Regular cardiac myocyte (primary cell): Measurements from ENCODE around the gene FAM221A. TPM values are rescaled to one million over a fixed set of nuclear protein-coding genes. Genes with fewer than 3 reads are reported as not detected.

Source experiments
- total RNA-seq: library from RNA; depleted of rRNA; stranded (reverse); fragments of >200 nt; gene quantifications from 2 replicates; pipeline ENCODE4 v1.2.3, GENCODE V29; 2014

FAM221A gene
- 1.1 and 1.3 TPM in 2 replicates for total RNA-seq

GRCh38 chr7:23679898-23680413, at the start of gene FAM221A:
Gene FAM221A (plus strand): TSS chr7:23680199. CDS start chr7:23680219, 20 bp downstream.

DNA sequence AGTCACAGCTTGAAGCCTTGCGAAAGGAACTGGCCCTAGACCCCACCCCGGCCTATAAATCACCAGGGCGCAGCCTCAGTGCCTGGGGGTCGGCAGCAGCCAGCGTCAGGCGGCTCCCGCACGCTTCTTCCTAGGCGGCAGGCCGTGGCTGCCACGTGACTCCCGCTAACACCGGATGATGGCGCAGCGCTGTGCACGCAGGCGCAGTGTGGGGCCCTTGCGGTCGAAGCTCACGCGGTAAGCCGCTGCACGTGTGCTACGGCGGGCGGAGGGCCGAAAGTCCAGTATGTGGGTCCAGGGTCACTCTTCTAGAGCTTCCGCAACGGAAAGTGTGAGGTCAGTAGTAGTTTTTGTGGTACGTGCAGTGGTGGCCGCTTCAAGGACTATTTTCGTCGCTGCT, 30.0 kb downstream of the FAM221A start, which contains the start of gene STK31:
Gene STK31, plus strand, starts transcription at position 220 of the 400 bp plus-strand sequence. Its CDS starts 67 bp downstream, at position 287.

Other genes with a start within 250 kb of the FAM221A start
- 20.3 and 36.0 TPM in 2 replicates for gene IGF2BP3, start 209.7 kb upstream of the FAM221A start, total RNA-seq
- gene TRA2A, start 148.2 kb upstream of the FAM221A start, total RNA-seq, result 14.4 and 44.9 TPM in 2 replicates
- gene CCDC126, start 82.8 kb upstream of the FAM221A start, total RNA-seq, result 9.0 and 15.8 TPM in 2 replicates
- under 0.01 TPM in 2 replicates for gene STK31, start 30.0 kb downstream of the FAM221A start, total RNA-seq